Activated gamma-delta T cell treated with anti-CD3 and anti-CD28 coated beads, Interleukin-2, amount 50 U/mL, for 16 hours (primary cell): ENCODE data around the gene AK2.
A peak's percentile ranks its signal among the peaks of the same experiment; 100 is the strongest.
"Not testable (repeated sequence)": the region's sequence is repeated elsewhere in the genome, so short reads cannot be mapped to it uniquely, and the experiment has no call there.

Experiments used
- DNase-seq: peaks from one replicate; pipeline ENCODE4 v3.0.0-alpha.2; 2020; ENCODE audit warnings: low read depth

The AK2 gene

GRCh38 chr1:33050221-33051076 lies 13.8 kb upstream of the AK2 start:
- no peak for DNase-seq

GRCh38 chr1:33049371-33049770 lies 12.7 kb upstream of the AK2 start:
- no peak for DNase-seq

GRCh38 chr1:33048426-33048825 lies 11.7 kb upstream of the AK2 start:
- no peak for DNase-seq

GRCh38 chr1:33047839-33048305 lies 11.2 kb upstream of the AK2 start:
- no peak for DNase-seq

GRCh38 chr1:33047290-33047689 lies 10.6 kb upstream of the AK2 start:
- no peak for DNase-seq

GRCh38 chr1:33046234-33046633 lies 9.6 kb upstream of the AK2 start:
- not testable (repeated sequence) for DNase-seq

GRCh38 chr1:33045814-33046213 lies 9.1 kb upstream of the AK2 start:
- DNase-seq, result peak; percentile 21

- DNase-seq, result no peak
These were observed 8.6 kb upstream of the AK2 start for GRCh38 chr1:33045246-33045645.

GRCh38 chr1:33043267-33044092 lies 6.8 kb upstream of the AK2 start:
- DNase-seq, result no peak

- DNase-seq, result no peak
These were observed 6.1 kb upstream of the AK2 start for GRCh38 chr1:33042831-33043230.

- no peak for DNase-seq
These were observed 4.3 kb upstream of the AK2 start for GRCh38 chr1:33041026-33041425.

- DNase-seq, result no peak
These were observed 3.2 kb upstream of the AK2 start for GRCh38 chr1:33039840-33040239.

- DNase-seq, result no peak
These were observed 595 bp downstream of the AK2 start for GRCh38 chr1:33036051-33036525.

GRCh38 chr1:33032126-33032869 lies 4.4 kb downstream of the AK2 start:
- no peak for DNase-seq

- DNase-seq, result no peak
These were observed 5.2 kb downstream of the AK2 start for GRCh38 chr1:33031506-33031905.

GRCh38 chr1:33030575-33030974 lies 6.1 kb downstream of the AK2 start:
- no peak for DNase-seq

- DNase-seq, result no peak
These were observed 6.8 kb downstream of the AK2 start for GRCh38 chr1:33029921-33030320.

- DNase-seq, result no peak
These were observed 7.5 kb downstream of the AK2 start for GRCh38 chr1:33029209-33029608.

- no peak for DNase-seq
These were observed 10.9 kb downstream of the AK2 start for GRCh38 chr1:33025761-33026160.

- DNase-seq, result no peak
These were observed 11.5 kb downstream of the AK2 start for GRCh38 chr1:33025180-33025569.

- peak; percentile 20 for DNase-seq
These were observed 12.1 kb downstream of the AK2 start for GRCh38 chr1:33024430-33025179.
